Activated CD4-positive, alpha-beta T cell treated with anti-CD3 and anti-CD28 coated beads, Interleukin-10, Interleukin-2, amounts not matched to agents 100 ng/mL and 50 ng/mL, durations not matched to agents 16 hours and 8 hours (primary cell): ENCODE measurements around the gene MTCL1.

Experiments used
- DNase-seq: peaks from one replicate; pipeline ENCODE4 v3.0.0-alpha.2; 2020

The MTCL1 gene

DNA sequence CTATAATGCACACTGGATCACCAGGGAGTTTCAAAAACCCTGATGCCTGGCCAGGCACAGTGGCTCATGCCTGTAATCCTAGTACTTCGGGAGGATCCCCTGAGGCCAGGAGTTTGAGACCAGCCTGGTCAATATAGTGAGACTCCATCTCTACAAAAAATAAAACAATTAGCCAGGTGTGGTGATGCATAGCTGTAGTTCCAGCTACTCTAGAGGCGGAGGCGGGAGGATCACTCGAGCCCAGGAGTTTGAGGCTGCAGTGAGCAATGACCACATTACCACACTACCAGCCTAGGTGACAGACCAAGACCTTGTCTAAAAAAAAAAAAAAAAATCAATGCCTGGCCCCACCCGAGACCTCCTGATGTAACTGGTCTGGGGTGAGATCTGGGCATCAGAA lies 137.2 kb downstream of the MTCL1 start:
- DNase-seq, result no peak

DNA sequence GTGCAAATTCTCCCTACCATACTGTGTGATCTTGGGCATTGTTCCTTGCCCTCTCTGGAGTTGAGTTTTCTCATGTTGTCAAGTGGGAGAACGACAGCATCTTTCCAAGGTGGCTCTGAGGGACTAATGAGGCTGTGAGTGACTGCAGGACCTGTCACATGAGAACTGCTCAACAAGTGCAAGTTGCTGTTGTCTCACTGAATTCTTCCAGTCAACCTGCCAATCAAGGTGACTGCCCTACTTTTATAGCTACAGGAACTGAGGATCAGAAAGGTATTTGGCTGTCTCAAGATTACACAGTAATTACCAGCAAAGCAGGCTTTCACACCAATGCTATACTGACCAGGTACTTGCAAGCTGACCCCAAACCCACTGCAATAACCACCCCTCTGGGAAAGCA lies 137.6 kb downstream of the MTCL1 start:
- DNase-seq, result no peak

DNA sequence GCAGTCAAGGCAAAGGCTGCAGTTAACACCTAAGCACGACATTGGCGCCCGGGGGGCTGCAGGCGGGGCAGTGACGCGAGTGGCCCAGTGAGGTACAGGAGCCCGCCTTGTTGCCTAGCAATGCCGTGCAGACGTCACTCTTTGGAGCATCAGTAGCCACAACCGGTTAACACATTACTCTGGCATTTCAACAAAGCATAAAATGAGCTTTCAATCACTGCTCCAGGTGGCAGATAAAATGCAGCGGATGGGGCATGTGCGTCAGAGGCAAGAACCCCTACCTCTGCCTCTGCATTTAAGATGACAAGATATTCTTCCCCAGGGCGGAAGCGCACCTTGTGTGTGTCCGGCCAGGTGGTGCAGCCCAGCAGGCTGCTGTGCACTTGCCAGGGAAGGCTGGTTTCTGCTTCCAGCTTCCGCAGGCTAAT lies 139.4 kb downstream of the MTCL1 start:
- DNase-seq, result no peak

DNA sequence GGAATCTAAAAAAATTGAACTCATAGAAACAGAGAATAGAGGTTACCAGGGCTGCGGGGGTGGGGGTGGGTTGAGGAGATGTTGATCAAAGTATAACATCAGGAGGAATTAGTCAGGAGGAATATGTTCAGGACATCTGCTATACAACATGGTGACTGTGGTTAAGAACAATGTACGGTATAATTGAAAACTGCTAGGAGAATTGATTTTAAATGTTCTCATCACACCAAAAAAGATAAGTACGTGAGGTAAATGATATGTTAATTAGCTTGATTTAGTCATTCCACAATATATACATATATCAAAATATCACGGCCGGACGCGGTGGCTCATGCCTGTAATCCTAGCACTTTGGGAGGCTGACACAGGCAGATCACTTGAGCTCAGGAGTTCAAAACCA lies 140.2 kb downstream of the MTCL1 start:
- DNase-seq, result no peak

- no peak for DNase-seq
Observed at GRCh38 chr18:8847066-8847755, 141.9 kb downstream of the MTCL1 start.

GRCh38 chr18:8847900-8848299 lies 142.5 kb downstream of the MTCL1 start:
- DNase-seq, result no peak

- DNase-seq, result no peak
Observed at GRCh38 chr18:8848541-8848940, 143.2 kb downstream of the MTCL1 start.

- DNase-seq, result no peak
Observed at GRCh38 chr18:8849696-8850095, 144.3 kb downstream of the MTCL1 start.

DNA sequence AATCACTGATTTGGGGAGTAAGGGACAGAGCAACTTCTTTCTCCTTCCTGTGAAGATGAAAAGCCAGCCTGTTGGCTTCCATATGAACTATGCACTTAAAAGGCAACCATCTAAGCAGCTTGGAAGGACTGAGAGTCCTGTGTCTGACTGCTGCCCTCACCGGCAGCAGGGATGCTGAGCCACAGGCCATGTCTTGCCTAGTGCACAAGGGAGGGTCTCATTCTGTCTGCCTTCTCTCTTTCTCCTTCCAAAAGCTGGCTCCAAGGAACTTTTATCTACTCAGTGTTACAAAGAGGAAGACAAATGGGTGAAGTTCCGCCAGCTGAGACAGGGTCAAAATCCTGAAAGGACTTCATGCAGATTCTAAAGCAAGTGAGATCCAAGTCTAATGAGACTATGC lies 146.3 kb downstream of the MTCL1 start:
- DNase-seq, result no peak

DNA sequence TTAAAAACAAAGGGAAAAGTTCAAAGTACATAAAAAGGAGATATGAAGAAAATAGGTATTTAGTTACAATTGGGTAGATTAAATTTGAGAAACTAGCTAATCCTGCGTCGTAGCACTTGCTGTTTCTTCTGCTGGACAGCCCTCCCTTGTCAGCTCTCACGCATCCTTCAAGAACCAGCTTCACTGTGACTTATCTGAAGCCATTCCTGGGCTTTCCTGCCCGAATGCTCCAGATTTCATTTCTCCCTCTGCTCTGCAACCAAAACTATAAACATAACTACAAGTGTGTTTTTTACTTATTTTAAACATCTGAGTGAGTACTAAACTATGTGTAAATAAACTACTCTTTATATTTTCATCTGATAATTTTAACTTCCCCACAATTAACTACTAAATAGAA lies 149.2 kb downstream of the MTCL1 start:
- no peak for DNase-seq

DNA sequence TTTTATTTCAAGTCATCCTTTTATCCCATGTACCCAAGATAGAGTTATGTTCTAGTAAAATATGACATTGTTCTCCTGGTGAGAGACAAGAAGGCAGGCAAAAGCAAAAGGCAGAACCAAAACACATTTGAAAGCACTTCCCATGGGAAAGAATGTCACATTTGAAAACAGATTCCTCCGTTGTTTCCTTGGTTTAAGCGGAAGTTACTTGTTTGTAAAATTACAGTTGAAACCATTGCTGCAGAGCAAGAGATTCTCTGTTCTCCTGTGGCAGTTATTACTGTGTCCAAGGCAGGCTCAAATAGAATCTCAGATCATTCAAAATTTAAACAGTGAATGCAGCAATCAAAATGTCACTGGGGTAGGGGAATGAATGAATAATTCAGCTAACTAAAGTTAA lies 149.6 kb downstream of the MTCL1 start:
- no peak for DNase-seq

- DNase-seq, result no peak
Observed at GRCh38 chr18:8856212-8856611, 150.9 kb downstream of the MTCL1 start.

DNA sequence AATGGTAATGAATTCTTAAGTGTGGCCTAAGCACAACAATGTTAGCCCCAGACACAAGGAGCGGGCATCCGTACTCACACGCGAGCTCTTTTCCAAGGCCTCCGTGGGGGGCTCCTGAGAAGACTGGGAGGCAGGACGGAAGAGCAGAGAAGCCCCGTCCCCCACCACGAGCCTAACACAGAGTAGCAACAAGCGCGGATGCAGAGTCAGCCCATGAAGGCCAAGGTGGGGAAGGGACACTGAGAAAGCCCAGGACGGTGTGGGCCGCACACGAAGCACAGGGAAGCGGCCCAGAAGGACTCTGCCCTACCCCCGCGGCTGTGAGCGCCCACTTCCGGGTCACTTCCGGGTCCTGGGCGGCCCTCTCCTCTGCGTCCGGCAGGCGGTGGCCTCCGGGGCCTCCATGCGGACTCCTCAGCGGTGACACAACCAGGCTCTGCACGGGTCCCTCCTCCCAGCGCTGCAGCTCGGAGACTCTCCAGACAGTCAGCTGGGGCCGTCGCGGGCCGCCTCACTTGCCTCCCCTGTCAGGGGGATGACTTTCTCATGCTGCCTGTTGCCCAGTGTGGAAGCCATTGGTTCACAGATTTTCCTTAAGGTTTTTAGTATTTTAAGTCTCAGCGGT lies 151.5 kb downstream of the MTCL1 start:
- DNase-seq, result no peak

- DNase-seq, result no peak
Observed at GRCh38 chr18:8857806-8858205, 152.4 kb downstream of the MTCL1 start.

DNA sequence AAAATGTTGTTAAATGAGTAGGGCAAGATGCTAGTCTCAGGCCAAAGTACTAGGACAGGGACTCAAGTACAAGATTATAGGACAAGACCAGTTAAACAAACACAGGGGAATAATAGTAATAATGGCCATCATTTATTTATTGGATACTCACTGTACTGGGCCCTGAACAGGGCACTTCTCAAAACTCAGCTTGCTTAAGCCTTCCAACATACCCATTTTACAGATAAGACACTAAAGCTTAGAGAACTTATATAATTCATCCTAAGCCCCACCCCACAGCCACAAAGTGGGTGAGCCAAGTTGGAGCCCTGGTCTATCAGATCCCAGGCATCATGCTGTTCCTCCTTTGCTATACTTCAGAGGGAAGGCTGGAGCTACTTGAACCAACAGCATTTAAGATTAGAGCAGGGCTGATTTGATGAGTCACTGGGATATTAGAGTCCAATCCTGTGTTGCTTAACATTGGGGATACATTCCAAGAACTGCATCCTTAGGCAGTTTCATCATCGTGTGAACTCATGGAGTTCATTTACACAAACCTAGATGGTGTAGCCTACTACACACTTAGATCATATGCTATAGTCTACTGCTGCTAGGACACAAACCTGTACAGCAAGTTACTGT lies 153.6 kb downstream of the MTCL1 start:
- DNase-seq, result no peak

DNA sequence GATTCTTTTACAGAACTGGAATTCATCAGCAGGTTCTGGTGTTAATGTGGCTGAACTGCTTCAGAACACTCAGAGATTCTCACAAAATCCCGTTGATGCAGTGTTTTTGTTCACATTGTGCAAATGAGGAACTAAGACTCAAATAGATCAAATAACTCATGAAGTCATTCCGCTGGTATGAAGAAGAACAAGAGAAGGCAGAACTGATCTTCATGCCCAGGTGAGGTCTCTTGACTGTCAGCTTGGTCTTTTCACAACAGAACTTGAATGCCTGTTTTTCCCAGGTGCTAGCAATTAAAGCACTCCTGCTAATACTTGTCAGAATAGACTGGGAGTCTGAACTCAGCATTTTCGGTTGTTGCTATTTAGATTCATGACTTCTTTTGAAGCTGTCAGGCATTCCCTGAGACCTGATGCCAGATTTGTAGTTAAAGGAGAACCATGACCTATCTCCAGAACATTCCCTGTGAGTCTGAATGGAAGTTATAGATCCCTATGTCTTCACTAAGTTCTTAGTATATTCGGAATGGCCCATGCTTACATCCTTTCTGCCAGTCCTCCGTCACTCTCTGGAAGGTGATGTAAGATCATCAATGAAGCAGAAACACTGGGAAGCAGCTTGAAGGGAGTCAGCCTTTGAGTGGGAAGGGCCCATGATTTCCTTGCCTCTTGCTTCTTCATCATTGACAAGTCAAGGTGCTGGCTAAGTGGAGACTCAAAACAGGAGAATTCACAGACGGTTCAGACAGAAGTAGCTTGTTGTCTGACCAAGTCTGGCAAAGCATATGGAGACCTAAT lies 155.7 kb downstream of the MTCL1 start:
- no peak for DNase-seq

GRCh38 chr18:8863427-8863826 lies 158.1 kb downstream of the MTCL1 start:
- DNase-seq, result no peak

DNA sequence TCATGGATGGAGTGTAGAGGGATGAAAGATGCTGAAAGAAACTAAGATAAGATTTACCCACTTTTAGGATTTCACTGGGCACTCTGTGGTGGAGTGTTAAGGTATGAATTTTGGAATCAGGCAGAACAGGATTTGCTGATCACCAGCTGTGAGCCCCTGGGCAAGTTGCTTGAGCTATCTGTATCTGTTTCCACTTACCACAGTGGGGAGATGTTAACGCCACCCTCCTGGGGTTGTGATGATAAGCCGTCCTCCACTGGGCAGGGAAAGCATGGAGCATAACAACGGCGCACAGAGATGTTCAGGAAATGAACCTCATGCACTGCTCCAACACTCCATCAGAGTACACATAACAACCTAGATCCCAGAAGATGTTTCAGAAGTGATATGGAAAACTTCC lies 160.6 kb downstream of the MTCL1 start:
- DNase-seq, result no peak

DNA sequence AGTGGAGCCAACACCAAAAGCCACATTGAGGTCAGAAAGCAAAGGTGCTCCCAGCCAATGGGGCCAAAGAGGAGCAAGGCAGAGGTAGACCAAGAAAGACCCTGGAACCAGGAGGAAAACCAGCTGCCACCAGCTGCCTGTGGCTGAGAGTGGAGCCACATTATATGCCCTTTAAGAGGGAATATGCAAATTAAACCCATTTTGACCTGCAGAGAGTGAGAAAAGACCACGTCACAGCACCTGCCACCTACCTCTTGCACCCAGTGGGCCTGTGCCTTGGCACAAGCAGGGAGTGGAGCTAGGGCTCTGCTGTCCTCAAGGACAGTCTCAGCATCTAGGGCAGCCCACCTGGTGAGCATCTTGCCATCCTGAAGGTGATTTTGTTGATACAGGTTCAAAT lies 161.3 kb downstream of the MTCL1 start:
- no peak for DNase-seq

DNA sequence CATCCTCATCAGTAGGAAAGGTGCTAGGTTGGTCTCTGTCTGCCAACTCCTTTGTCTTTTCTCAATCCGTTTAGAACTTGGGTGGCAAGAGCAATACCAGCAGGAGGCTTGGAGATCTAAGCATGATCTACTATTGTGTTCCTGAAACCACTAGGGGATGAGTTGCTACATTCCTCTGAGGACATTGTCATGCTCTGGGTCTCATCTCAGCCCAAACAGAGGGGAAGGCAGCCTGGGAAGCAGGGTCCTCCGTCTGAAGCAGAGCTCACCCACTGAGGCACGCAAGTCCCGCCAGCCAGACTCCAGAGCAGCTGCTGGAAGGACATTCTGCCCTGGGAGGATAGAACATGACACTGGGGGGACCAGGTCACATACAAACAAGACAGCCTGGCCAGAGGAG lies 162.9 kb downstream of the MTCL1 start:
- no peak for DNase-seq

DNA sequence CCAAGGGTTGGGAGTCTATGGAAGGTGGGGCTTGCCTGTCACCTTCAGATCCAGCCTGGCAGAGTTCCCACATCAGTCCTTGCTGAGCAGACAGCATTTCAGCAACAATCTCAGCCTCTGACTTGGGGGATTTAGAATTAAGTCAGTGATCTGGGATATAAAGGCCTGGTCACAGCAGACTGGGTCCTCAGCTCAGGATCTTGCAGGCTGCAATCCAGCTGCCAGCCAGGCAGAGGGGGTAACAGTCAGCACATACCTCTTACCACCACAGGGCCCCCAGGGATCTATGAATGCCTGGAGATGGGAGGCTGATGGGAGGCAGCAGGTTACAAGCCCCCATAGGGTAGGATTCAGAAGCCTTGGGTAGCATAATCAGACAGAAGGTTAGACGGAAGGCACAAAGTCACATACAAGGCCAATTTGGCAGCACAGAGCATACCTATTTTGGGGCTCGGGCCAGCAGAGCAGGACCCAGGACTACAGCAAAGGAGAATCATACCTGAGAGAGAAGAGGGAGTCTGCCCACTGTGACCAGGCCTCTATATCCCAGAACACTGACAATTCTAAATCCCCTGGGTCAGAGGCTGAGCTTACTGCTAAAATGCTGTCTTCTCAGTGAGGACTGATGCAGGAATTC lies 163.5 kb downstream of the MTCL1 start:
- DNase-seq, result no peak

DNA sequence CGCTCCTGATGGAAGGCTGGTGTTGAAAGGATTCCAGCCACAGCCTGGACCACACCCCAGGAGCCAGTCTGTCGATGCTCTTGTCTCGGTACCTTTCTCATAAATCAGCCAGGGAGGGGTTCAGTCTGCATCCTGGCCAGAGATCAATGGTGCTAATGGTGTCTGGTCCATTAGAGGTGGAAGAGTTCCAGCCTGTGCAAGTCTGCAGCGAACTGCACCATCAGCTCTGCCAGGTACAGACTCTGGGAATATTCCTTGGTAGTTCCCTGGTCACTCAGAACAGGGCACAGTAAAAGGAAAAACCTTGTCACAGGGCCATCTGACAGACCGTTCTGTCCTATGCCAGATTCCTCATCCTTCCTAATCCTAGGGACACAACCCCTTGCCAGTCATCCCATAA lies 164.3 kb downstream of the MTCL1 start:
- DNase-seq, result no peak

DNA sequence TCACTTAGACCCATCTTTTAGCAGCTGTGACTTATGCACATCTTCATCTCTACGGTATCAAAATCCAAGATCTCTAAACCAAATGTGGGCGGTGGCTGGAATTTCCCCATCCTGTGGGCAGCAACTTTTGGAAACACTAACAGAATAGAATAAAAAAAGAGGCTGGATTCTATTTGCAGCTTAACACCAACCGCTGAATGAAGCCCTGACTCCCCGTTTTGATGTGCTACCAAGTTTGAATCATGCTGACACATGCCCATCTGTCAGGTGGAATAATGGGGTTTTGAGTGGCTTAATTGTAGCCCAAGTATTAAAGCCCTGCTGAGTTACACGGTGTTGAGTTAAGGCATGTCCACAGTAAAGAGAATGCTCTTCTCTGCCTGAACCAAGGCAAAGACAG lies 165.2 kb downstream of the MTCL1 start:
- DNase-seq, result no peak
